ENCODE data around the gene SYNE1. TPM values are rescaled to one million over a fixed set of nuclear protein-coding genes. Genes with fewer than 3 reads are reported as not detected.

SYNE1 gene
- polyA plus RNA-seq, 2 of the 4 experiments (the other 2 are of a cell fraction), result 10.5 to 28.5 TPM

DNA sequence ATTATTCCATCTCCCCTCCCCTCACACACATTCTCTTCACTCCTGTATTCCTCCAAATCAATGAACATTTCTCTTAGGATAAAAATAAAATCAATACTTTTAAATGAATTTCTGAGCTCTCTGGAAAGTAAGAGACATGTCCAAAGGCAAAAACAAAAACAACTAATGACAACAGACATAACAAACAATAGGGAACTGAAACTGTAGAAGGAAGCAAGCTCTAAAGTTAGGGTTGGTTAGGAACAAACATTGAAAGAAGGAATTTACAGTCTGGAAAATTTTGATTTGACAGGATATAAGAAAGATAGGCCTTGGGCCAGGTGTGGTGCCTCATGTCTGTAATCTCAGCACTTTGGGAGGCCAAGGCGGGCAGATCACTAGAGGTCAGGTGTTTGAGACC is 43.0 kb upstream of the SYNE1 start:
- Histone ChIP-seq H3K4me2 (no peak overlapping the region), H3K9me3 (no peaks in the 10 kb centered on the region), H3K4me1 (no peaks in the 10 kb centered on the region), H3K4me3 (no peak overlapping the region), H3K27ac (no peak overlapping the region)
- CTCF ChIA-PET, result no interaction called here
- no peak for ATAC-seq
- no peak for TF ChIP-seq RCOR1 (IDR thresholded peaks at IDR 0.05; ENCODE audit: low read depth, low read length)
- no peak for TF ChIP-seq ELK1 (IDR thresholded peaks at IDR 0.05; ENCODE audit: low read depth, low read length)
- TF ChIP-seq NR3C1 (IDR thresholded peaks at IDR 0.05), result no peak
- TF ChIP-seq GATA3 (IDR thresholded peaks at IDR 0.05; ENCODE audit: borderline replicate concordance), result no peak
- no peak for TF ChIP-seq POLR2AphosphoS2 (conservative IDR thresholded peaks at IDR 0.05; ENCODE audit: low read length)
- TF ChIP-seq RAD21 (conservative IDR thresholded peaks at IDR 0.05 in 1 of 2, IDR thresholded peaks at IDR 0.05 in 1 of 2), result no peak
- TF ChIP-seq SMC3 (IDR thresholded peaks at IDR 0.05), result no peak
- TF ChIP-seq MAX (IDR thresholded peaks at IDR 0.05), result no peak
- no peak for TF ChIP-seq RNF2 (IDR thresholded peaks at IDR 0.05; ENCODE audit: borderline replicate concordance, low read depth)
- TF ChIP-seq CHD2 (IDR thresholded peaks at IDR 0.05; ENCODE audit: low read length, partially characterized antibody), result no peak
- TF ChIP-seq ZNF302 (CRISPR knock-in tag; IDR thresholded peaks at IDR 0.05), result no peak
- no peak for TF ChIP-seq FOXS1 (CRISPR knock-in tag; IDR thresholded peaks at IDR 0.05)
- no peak for TF ChIP-seq NPAS2 (CRISPR knock-in tag; IDR thresholded peaks at IDR 0.05; ENCODE audit: borderline replicate concordance)
- no peak for TF ChIP-seq POLR2A (IDR thresholded peaks at IDR 0.05; ENCODE audit: low read length)
- no peak for TF ChIP-seq E2F6 (IDR thresholded peaks at IDR 0.05; ENCODE audit: borderline replicate concordance, low read depth)
- no peak for TF ChIP-seq KDM1A (IDR thresholded peaks at IDR 0.05; ENCODE audit: low read depth)
- no peak for TF ChIP-seq EHMT2 (IDR thresholded peaks at IDR 0.05; ENCODE audit: low read depth)
- no peak for TF ChIP-seq JUN (IDR thresholded peaks at IDR 0.05)
- no peak for FAIRE-seq
- POLR2A ChIA-PET, result no interaction called here
- no peak for DNase-seq (ENCODE audit: low read depth in 1 of 2, low spot score in 1 of 2)
- 67% methylated on average over 1 of the region's 1 CpG for WGBS (ENCODE audit: missing lambda C conversion rate)

- no peak for DNase-seq (ENCODE audit: low read depth in 1 of 2, low spot score in 1 of 2)
- ChIA-PET CTCF (interaction anchor here (0.6 to 1.2 kb wide), 2 partner anchors 120 to 853 kb away, joined by 3 to 4 read pairs; no protein-coding TSS in a partner anchor), POLR2A (no interaction called here)
- FAIRE-seq, result no peak
- Histone ChIP-seq H3K27ac (no peak overlapping the region), H3K9me3 (no peaks in the 10 kb centered on the region), H3K4me1 (no peaks in the 10 kb centered on the region), H3K4me3 (no peak overlapping the region), H3K4me2 (no peak overlapping the region)
- no peak for ATAC-seq
- TF ChIP-seq HOXB5 (CRISPR knock-in tag; IDR thresholded peaks at IDR 0.05) (no peak), TFCP2L1 (CRISPR knock-in tag; IDR thresholded peaks at IDR 0.05) (no peak), SREBF2 (IDR thresholded peaks at IDR 0.05) (no peak), MAZ (IDR thresholded peaks at IDR 0.05; ENCODE audit: borderline replicate concordance, low read depth, low read length) (no peak), MAFK (IDR thresholded peaks at IDR 0.05; ENCODE audit: partially characterized antibody) (no peak), ZSCAN20 (CRISPR knock-in tag; IDR thresholded peaks at IDR 0.05) (no peak), FOSB (CRISPR knock-in tag; IDR thresholded peaks at IDR 0.05) (no peak), PBX3 (IDR thresholded peaks at IDR 0.05) (no peak), MAX (IDR thresholded peaks at IDR 0.05) (no peak), CEBPB (IDR thresholded peaks at IDR 0.05) (no peak), TP53 (CRISPR knock-in tag; IDR thresholded peaks at IDR 0.05) (no peak), BHLHE40 (IDR thresholded peaks at IDR 0.05; ENCODE audit: low read depth, low read length) (no peak), HMGXB4 (CRISPR knock-in tag; IDR thresholded peaks at IDR 0.05; ENCODE audit: borderline replicate concordance) (no peak), RCOR1 (IDR thresholded peaks at IDR 0.05; ENCODE audit: low read depth, low read length) (no peak), RNF2 (IDR thresholded peaks at IDR 0.05; ENCODE audit: borderline replicate concordance, low read depth) (no peak)
- TF ChIP-seq, protein P1, sequence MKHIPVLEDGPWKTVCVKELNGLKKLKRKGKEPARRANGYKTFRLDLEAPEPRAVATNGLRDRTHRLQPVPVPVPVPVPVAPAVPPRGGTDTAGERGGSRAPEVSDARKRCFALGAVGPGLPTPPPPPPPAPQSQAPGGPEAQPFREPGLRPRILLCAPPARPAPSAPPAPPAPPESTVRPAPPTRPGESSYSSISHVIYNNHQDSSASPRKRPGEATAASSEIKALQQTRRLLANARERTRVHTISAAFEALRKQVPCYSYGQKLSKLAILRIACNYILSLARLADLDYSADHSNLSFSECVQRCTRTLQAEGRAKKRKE (CRISPR knock-in tag; IDR thresholded peaks at IDR 0.05; ENCODE audit: low read depth), result no peak
- TF ChIP-seq, protein P2, sequence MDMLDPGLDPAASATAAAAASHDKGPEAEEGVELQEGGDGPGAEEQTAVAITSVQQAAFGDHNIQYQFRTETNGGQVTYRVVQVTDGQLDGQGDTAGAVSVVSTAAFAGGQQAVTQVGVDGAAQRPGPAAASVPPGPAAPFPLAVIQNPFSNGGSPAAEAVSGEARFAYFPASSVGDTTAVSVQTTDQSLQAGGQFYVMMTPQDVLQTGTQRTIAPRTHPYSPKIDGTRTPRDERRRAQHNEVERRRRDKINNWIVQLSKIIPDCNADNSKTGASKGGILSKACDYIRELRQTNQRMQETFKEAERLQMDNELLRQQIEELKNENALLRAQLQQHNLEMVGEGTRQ (IDR thresholded peaks at IDR 0.05), result no peak
Measured at GRCh38 chr6:152673236-152673635, 36.1 kb upstream of the SYNE1 start.

All from A549 (cell line).